ENCODE data around the gene HNMT. TPM values are rescaled to one million over a fixed set of nuclear protein-coding genes. Genes with fewer than 3 reads are reported as not detected.

HNMT gene
- total and polyA plus RNA-seq, 7 donors = 29.9 to 124 (median 59.2) TPM

GRCh38 chr2:137942037-137942832, 22.0 kb upstream of the HNMT start:
- Histone ChIP-seq H3K4me1 (no peaks in the 10 kb centered on the region), H3K4me3 (no peak overlapping the region), H3K27me3 (no peaks in the 10 kb centered on the region), H3K27ac (no peak overlapping the region), H3K36me3 (no peaks in the 10 kb centered on the region), H3K9me3 (no peaks in the 10 kb centered on the region)
- intact Hi-C loops (cut with DNase I) = loop anchor here (10.0 kb wide), 1 partner anchor 143 kb away; no protein-coding TSS in a partner anchor
- DNase-seq = no peak
- 55 to 67% methylated on average over 3 of the region's 3 CpGs for WGBS, 2 donors
- TF ChIP-seq POLR2AphosphoS5 (IDR thresholded peaks at IDR 0.05) (no peak), CTCF (IDR thresholded peaks at IDR 0.05) (no peak), EP300 (IDR thresholded peaks at IDR 0.05) (no peak), POLR2A (IDR thresholded peaks at IDR 0.05) (no peak)

GRCh38 chr2:137942833-137943677, 21.2 kb upstream of the HNMT start:
- Histone ChIP-seq H3K4me1 (no peaks in the 10 kb centered on the region), H3K36me3 (no peaks in the 10 kb centered on the region), H3K27me3 (no peaks in the 10 kb centered on the region), H3K4me3 (no peak overlapping the region), H3K27ac (no peak overlapping the region), H3K9me3 (no peaks in the 10 kb centered on the region)
- no peak for DNase-seq
- 38 to 76% methylated on average over 6 of the region's 6 CpGs for WGBS, 2 donors
- intact Hi-C loops (cut with DNase I) = loop anchor here (10.0 kb wide), 1 partner anchor 142 kb away; no protein-coding TSS in a partner anchor
- no peak for TF ChIP-seq EP300 (IDR thresholded peaks at IDR 0.05)
- no peak for TF ChIP-seq POLR2AphosphoS5 (IDR thresholded peaks at IDR 0.05)
- TF ChIP-seq POLR2A (IDR thresholded peaks at IDR 0.05) = no peak
- TF ChIP-seq CTCF (IDR thresholded peaks at IDR 0.05) = no peak

- intact Hi-C loops (cut with DNase I) = loop anchor here (10.0 kb wide), 1 partner anchor 141 kb away; no protein-coding TSS in a partner anchor
- Histone ChIP-seq H3K9me3 (no peaks in the 10 kb centered on the region), H3K4me3 (no peak overlapping the region), H3K36me3 (no peaks in the 10 kb centered on the region), H3K27ac (no peak overlapping the region), H3K27me3 (no peaks in the 10 kb centered on the region), H3K4me1 (no peaks in the 10 kb centered on the region)
- 98 to 99% methylated on average over 2 of the region's 2 CpGs for WGBS, 2 donors
- no peak for TF ChIP-seq CTCF (IDR thresholded peaks at IDR 0.05)
- no peak for TF ChIP-seq POLR2AphosphoS5 (IDR thresholded peaks at IDR 0.05)
- TF ChIP-seq POLR2A (IDR thresholded peaks at IDR 0.05) = no peak
- no peak for TF ChIP-seq EP300 (IDR thresholded peaks at IDR 0.05)
- DNase-seq = no peak
These were observed 20.5 kb upstream of the HNMT start for GRCh38 chr2:137943678-137944347.

GRCh38 chr2:137944714-137945113, 19.6 kb upstream of the HNMT start:
- no peak for TF ChIP-seq EP300 (IDR thresholded peaks at IDR 0.05)
- no peak for DNase-seq
- 74 to 92% methylated on average over 5 of the region's 5 CpGs for WGBS, 2 donors
- Histone ChIP-seq H3K4me3 (no peak overlapping the region), H3K9me3 (no peaks in the 10 kb centered on the region), H3K27ac (no peak overlapping the region), H3K4me1 (no peaks in the 10 kb centered on the region), H3K27me3 (no peaks in the 10 kb centered on the region), H3K36me3 (no peaks in the 10 kb centered on the region)
- intact Hi-C loops (cut with DNase I) = loop anchor here (10.0 kb wide), 1 partner anchor 140 kb away; no protein-coding TSS in a partner anchor
